ENCODE data around the gene AKR1C1.
"Not testable (repeated sequence)": the region's sequence is repeated elsewhere in the genome, so short reads cannot be mapped to it uniquely, and the experiment has no call there.

Gene AKR1C1

DNA sequence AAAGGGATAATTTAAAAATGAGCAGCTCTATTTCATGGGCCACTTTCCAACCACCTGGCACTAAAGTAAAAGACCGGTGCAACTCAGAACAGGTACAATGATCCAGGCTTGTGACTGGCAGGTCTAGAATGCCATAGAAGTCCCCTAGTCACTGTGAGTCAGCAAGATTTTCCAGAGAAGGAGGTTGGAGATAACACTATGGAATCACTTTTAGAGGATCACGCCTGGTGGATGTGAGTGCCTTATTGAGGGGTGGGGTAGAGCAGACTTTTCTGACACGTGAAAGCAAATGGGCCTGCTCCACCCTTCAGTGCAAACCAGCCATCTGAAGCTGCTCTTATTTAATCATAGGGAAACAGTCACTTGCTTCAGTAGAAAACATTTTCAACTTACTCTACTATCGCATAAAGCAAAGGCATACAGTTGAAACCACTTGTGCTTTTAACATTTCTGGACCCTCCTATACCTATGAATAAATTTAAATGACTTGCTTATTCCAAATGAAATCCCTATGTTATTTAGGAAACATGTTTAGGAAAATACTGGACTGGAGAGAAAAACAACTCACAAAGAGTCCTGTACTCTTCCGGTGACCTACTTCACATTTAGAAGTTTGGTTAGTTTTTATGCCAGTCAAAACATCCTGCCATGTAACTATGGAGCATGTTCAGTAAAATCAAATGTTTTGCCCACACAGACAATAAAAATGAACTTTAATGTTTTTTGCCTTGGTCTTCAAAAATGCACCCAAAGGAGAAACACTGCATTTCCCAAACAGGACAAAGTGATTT lies 21.5 kb upstream of the AKR1C1 start:
- Histone ChIP-seq H4K91ac (ENCODE audit: low read depth, low read length) (no peak overlapping the region), H3K27ac (ENCODE audit: low read depth, low read length) (no peak overlapping the region), H3K18ac (ENCODE audit: low read length) (no peak overlapping the region), H3K4me3 (ENCODE audit: low read depth, low read length) (no peak overlapping the region), H2AFZ (ENCODE audit: insufficient read depth, low read length, poor library complexity) (no peak overlapping the region), H3K9me3 (ENCODE audit: insufficient read depth, low read depth, low read length) (no peaks in the 10 kb centered on the region), H3K27me3 (ENCODE audit: insufficient read depth, low read length) (no peaks in the 10 kb centered on the region), H3K79me1 (ENCODE audit: low read length) (no peaks in the 10 kb centered on the region), H2BK120ac (ENCODE audit: insufficient read depth, low read length, poor library complexity) (no peak overlapping the region), H3K4ac (ENCODE audit: low read depth, low read length) (no peak overlapping the region), H4K8ac (ENCODE audit: low read depth, low read length) (no peak overlapping the region), H3K23ac (ENCODE audit: low read length) (no peak overlapping the region), H3K9ac (ENCODE audit: low read length) (no peak overlapping the region), H3K14ac (ENCODE audit: low read length) (no peak overlapping the region), H3K4me2 (ENCODE audit: low read length) (no peak overlapping the region), H2AK5ac (ENCODE audit: low read length) (no peak overlapping the region), H2BK5ac (ENCODE audit: low read depth, low read length, poor library complexity) (no peak overlapping the region), H2BK12ac (ENCODE audit: low read length) (no peak overlapping the region), H3K36me3 (ENCODE audit: control insufficient read depth in 1 of 2, insufficient read depth in 2 of 2, low read length in 2 of 2) (no peaks in the 10 kb centered on the region), H3K4me1 (ENCODE audit: control insufficient read depth in 1 of 2, insufficient read depth in 2 of 2, low read length in 2 of 2) (no peaks in the 10 kb centered on the region), H3K79me2 (ENCODE audit: control insufficient read depth, insufficient read depth, low read length, poor library complexity) (no peaks in the 10 kb centered on the region), H4K12ac (ENCODE audit: low read depth, low read length) (no peak overlapping the region)
- no CpG with 5 or more reads among the region's 5 CpGs for WGBS (ENCODE audit: extremely low coverage, insufficient coverage, insufficient read length)
- no peak for DNase-seq

DNA sequence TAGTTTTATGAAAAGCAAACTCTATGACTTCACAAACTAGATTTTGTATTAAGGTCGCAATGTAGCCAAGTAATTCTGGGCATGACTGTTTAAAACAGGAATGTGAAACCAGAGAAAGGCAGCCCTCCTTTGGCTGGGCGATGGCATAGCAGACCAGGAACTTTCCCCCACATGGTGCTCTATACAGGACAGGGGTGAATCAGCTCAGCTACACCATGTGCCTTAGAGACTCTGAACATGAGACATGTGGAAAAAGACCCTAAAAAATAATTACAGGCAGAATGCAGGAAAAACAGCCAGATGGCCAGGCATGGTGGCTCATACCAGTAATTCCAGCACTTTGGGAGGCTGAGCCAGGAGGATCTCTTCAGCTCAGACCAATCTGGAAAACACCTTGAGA lies 20.3 kb upstream of the AKR1C1 start:
- not testable (repeated sequence) for H3K9me3 ChIP-seq (ENCODE audit: insufficient read depth, low read depth, low read length); H3K36me3 ChIP-seq (ENCODE audit: control insufficient read depth in 1 of 2, insufficient read depth in 2 of 2, low read length in 2 of 2); H3K14ac ChIP-seq (ENCODE audit: low read length); H3K27me3 ChIP-seq (ENCODE audit: insufficient read depth, low read length); H3K4ac ChIP-seq (ENCODE audit: low read depth, low read length); H3K23ac ChIP-seq (ENCODE audit: low read length); H2BK12ac ChIP-seq (ENCODE audit: low read length); H3K18ac ChIP-seq (ENCODE audit: low read length); H3K4me1 ChIP-seq (ENCODE audit: control insufficient read depth in 1 of 2, insufficient read depth in 2 of 2, low read length in 2 of 2); H4K91ac ChIP-seq (ENCODE audit: low read depth, low read length); H2AFZ ChIP-seq (ENCODE audit: insufficient read depth, low read length, poor library complexity); H2AK5ac ChIP-seq (ENCODE audit: low read length); H2BK5ac ChIP-seq (ENCODE audit: low read depth, low read length, poor library complexity); H3K79me2 ChIP-seq (ENCODE audit: control insufficient read depth, insufficient read depth, low read length, poor library complexity); H4K8ac ChIP-seq (ENCODE audit: low read depth, low read length); H3K4me3 ChIP-seq (ENCODE audit: low read depth, low read length); H4K12ac ChIP-seq (ENCODE audit: low read depth, low read length); H3K79me1 ChIP-seq (ENCODE audit: low read length); H2BK120ac ChIP-seq (ENCODE audit: insufficient read depth, low read length, poor library complexity); H3K9ac ChIP-seq (ENCODE audit: low read length); H3K4me2 ChIP-seq (ENCODE audit: low read length); H3K27ac ChIP-seq (ENCODE audit: low read depth, low read length)
- DNase-seq = peak; percentile 2 to 22
- no CpG with 5 or more reads among the region's 2 CpGs for WGBS (ENCODE audit: extremely low coverage, insufficient coverage, insufficient read length)

DNA sequence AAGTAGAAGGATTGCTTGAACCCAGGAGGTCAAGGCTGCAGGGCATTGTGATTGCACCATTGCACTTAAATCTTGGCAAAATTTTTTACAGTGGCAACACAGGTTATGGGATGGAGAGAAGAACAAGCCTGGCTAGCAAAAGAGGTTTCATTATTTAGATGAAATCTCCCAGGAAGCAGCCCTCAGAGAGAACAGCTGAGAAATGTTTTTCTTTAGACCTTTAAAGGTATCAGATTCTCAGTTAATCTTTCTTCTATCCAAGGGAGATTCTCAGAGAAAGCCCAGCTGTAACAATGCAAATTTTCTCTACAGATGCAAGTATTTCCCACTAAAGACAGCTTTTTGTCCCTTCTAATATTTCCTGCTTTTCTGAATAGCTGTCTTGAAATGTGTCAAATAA lies 19.8 kb upstream of the AKR1C1 start:
- H2BK12ac ChIP-seq (ENCODE audit: low read length); H3K4me2 ChIP-seq (ENCODE audit: low read length); H3K9ac ChIP-seq (ENCODE audit: low read length); H4K8ac ChIP-seq (ENCODE audit: low read depth, low read length); H4K12ac ChIP-seq (ENCODE audit: low read depth, low read length); H3K79me2 ChIP-seq (ENCODE audit: control insufficient read depth, insufficient read depth, low read length, poor library complexity); H3K36me3 ChIP-seq (ENCODE audit: control insufficient read depth in 1 of 2, insufficient read depth in 2 of 2, low read length in 2 of 2); H3K14ac ChIP-seq (ENCODE audit: low read length); H3K9me3 ChIP-seq (ENCODE audit: insufficient read depth, low read depth, low read length); H2AFZ ChIP-seq (ENCODE audit: insufficient read depth, low read length, poor library complexity); H3K27ac ChIP-seq (ENCODE audit: low read depth, low read length); H3K4ac ChIP-seq (ENCODE audit: low read depth, low read length); H3K27me3 ChIP-seq (ENCODE audit: insufficient read depth, low read length); H4K91ac ChIP-seq (ENCODE audit: low read depth, low read length); H3K18ac ChIP-seq (ENCODE audit: low read length); H3K4me1 ChIP-seq (ENCODE audit: control insufficient read depth in 1 of 2, insufficient read depth in 2 of 2, low read length in 2 of 2); H3K4me3 ChIP-seq (ENCODE audit: low read depth, low read length); H2BK120ac ChIP-seq (ENCODE audit: insufficient read depth, low read length, poor library complexity); H2BK5ac ChIP-seq (ENCODE audit: low read depth, low read length, poor library complexity); H3K79me1 ChIP-seq (ENCODE audit: low read length); H2AK5ac ChIP-seq (ENCODE audit: low read length); H3K23ac ChIP-seq (ENCODE audit: low read length); DNase-seq: not testable (repeated sequence)

DNA sequence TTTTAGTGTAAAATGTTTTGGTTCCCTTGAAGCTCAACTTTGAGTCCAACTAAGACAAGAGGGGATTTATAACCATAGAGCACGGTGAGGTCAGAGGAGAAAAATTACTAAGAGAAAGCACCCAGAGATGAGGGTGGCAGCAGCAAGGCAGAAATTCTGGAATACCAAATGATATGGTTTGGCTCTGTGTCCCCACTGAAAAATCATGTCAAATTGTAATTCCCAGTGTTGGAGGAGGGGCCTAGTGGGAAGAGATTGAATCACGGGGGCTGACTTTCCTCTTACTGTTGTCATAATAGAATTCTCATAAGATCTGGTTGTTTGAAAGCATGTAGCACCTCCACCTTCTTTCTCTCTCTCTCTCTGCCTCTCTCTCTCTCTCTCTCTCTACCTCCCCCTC lies 19.4 kb upstream of the AKR1C1 start:
- WGBS (ENCODE audit: extremely low coverage, insufficient coverage, insufficient read length) = no CpG with 5 or more reads among the region's 2 CpGs
- Histone ChIP-seq H2BK5ac (ENCODE audit: low read depth, low read length, poor library complexity) (no peak overlapping the region), H3K14ac (ENCODE audit: low read length) (no peak overlapping the region)

More for the DNA sequence above, 19.4 kb upstream of the AKR1C1 start:
- Histone ChIP-seq H4K91ac (ENCODE audit: low read depth, low read length) (no peak overlapping the region), H3K27me3 (ENCODE audit: insufficient read depth, low read length) (no peaks in the 10 kb centered on the region), H3K27ac (ENCODE audit: low read depth, low read length) (no peak overlapping the region), H2BK120ac (ENCODE audit: insufficient read depth, low read length, poor library complexity) (no peak overlapping the region), H3K4me2 (ENCODE audit: low read length) (no peak overlapping the region), H3K23ac (ENCODE audit: low read length) (no peak overlapping the region), H3K79me2 (ENCODE audit: control insufficient read depth, insufficient read depth, low read length, poor library complexity) (no peaks in the 10 kb centered on the region), H3K18ac (ENCODE audit: low read length) (no peak overlapping the region), H4K12ac (ENCODE audit: low read depth, low read length) (no peak overlapping the region), H3K9ac (ENCODE audit: low read length) (no peak overlapping the region), H3K4me3 (ENCODE audit: low read depth, low read length) (no peak overlapping the region), H2AFZ (ENCODE audit: insufficient read depth, low read length, poor library complexity) (no peak overlapping the region), H2BK12ac (ENCODE audit: low read length) (no peak overlapping the region), H3K79me1 (ENCODE audit: low read length) (no peaks in the 10 kb centered on the region), H3K4me1 (ENCODE audit: control insufficient read depth in 1 of 2, insufficient read depth in 2 of 2, low read length in 2 of 2) (no peaks in the 10 kb centered on the region), H3K4ac (ENCODE audit: low read depth, low read length) (no peak overlapping the region), H4K8ac (ENCODE audit: low read depth, low read length) (no peak overlapping the region), H3K36me3 (ENCODE audit: control insufficient read depth in 1 of 2, insufficient read depth in 2 of 2, low read length in 2 of 2) (no peaks in the 10 kb centered on the region), H3K9me3 (ENCODE audit: insufficient read depth, low read depth, low read length) (no peaks in the 10 kb centered on the region), H2AK5ac (ENCODE audit: low read length) (no peak overlapping the region)
- DNase-seq = no peak

Data from trophoblast cell (in vitro differentiated cells and primary cell).